Kidney (tissue), 14 donors: ENCODE data around the gene NOS2. TPM values are rescaled to one million over a fixed set of nuclear protein-coding genes. Genes with fewer than 3 reads are reported as not detected.

Experiments used
- DNase-seq, 5 donors: peaks; one replicate each; pipeline ENCODE4 v3.0.0-alpha.2; 2013 to 2020
- FAIRE-seq: peaks from 2 replicates; lab custom pipeline; 2012; peaks lifted over from hg19 to GRCh38; lab: Jason Lieb, UNC
- H3K27ac ChIP-seq, 2 donors: one replicate each; pipeline ENCODE4 v1.7.0; 2013; ENCODE audit warnings: low read depth in 2 of 2, low read length in 2 of 2, inconsistent platforms in 1 of 2
- H3K27me3 ChIP-seq: one replicate; pipeline ENCODE4 v1.7.1; 2013; ENCODE audit warnings: low read length, inconsistent platforms; ENCODE audit not compliant: control insufficient read depth, insufficient read depth
- H3K36me3 ChIP-seq, 3 donors: one replicate each; pipeline versions ENCODE4 v1.7.0 to v1.7.1; 2013; ENCODE audit warnings: low read length in 3 of 3, control low read depth in 1 of 3, inconsistent platforms in 1 of 3; ENCODE audit not compliant: insufficient read depth in 3 of 3, control insufficient read depth in 2 of 3
- H3K4me1 ChIP-seq, 3 donors: one replicate each; pipeline versions ENCODE4 v1.7.0 to v1.7.1; 2013; ENCODE audit warnings: low read length in 3 of 3, inconsistent platforms in 1 of 3, low read depth in 1 of 3; ENCODE audit not compliant: control insufficient read depth in 2 of 3, insufficient read depth in 2 of 3
- H3K4me3 ChIP-seq, 3 donors: one replicate each; pipeline versions ENCODE4 v1.7.0 to v1.8.1; 2013; ENCODE audit warnings: low read length in 3 of 3, control low read depth in 1 of 3, inconsistent platforms in 1 of 3
- H3K9ac ChIP-seq, 3 donors: one replicate each; pipeline versions ENCODE4 v1.7.0 to v1.7.1; 2013; ENCODE audit warnings: low read length in 3 of 3, control low read depth in 1 of 3, inconsistent platforms in 1 of 3
- H3K9me3 ChIP-seq, 3 donors: one replicate each; pipeline versions ENCODE4 v1.7.0 to v1.7.1; 2013; ENCODE audit warnings: low read length in 3 of 3, control low read depth in 1 of 3, inconsistent platforms in 1 of 3; ENCODE audit not compliant: control insufficient read depth in 2 of 3, insufficient read depth in 1 of 3
- CTCF ChIP-seq: IDR thresholded peaks from 3 replicates; pipeline ENCODE4 v1.5.1; 2012; ENCODE audit warnings: mild to moderate bottlenecking, moderate library complexity, borderline replicate concordance; ENCODE audit not compliant: insufficient read depth; ENCODE audit errors: extremely low read depth
- intact Hi-C: fragments of 100-400 bp; cut with DNase I; formaldehyde crosslinking; loops from one replicate; pipeline ENCODE4 v1.11.1; 2022
- polyA plus RNA-seq: library from polyadenylated mRNA; stranded (reverse); fragments of 350-450 nt; fragmentation: Illumina TruSeq; extraction: RNeasy Lipid Tissue Mini Kit (QIAGEN cat#74804); gene quantifications from one replicate; pipeline ENCODE4 v1.2.3, GENCODE V29; 2014; ENCODE audit warnings: low read depth, low replicate concordance; ENCODE audit not compliant: insufficient read depth
- total RNA-seq: library from RNA; stranded (reverse); fragmentation: NEBNext Ultra II Directional; extraction: Animal tissue kit (Norgen Biotek cat#: 25700); gene quantifications from one replicate; pipeline ENCODE4 v1.2.1, GENCODE V29; 2021
- donor health status: control.
- donor health status: control.
- donor health status: control.
- donor health status: control.
- donor health status: control.
- donor health status: DM: yes; HTN: yes; CAD: no.
- donor health status: Normal renal cell carcinoma (clear cell type).

NOS2 gene
- total and polyA plus RNA-seq, 2 donors from 2014 or later = 0.37 to 0.57 TPM

GRCh38 chr17:27760069-27760885 is 40.1 kb downstream of the NOS2 start:
- Histone ChIP-seq H3K4me1 (no peaks in the 10 kb centered on the region), H3K4me3 (no peak overlapping the region), H3K27ac (no peak overlapping the region), H3K9ac (no peak overlapping the region), H3K36me3 (no peaks in the 10 kb centered on the region), H3K27me3 (no peaks in the 10 kb centered on the region), H3K9me3 (no peaks in the 10 kb centered on the region)
- DNase-seq (peak; percentile 31 to 78 (median 49)), FAIRE-seq (no peak)
- intact Hi-C loops = no loop called here
- TF ChIP-seq CTCF = peak; percentile 83

DNA sequence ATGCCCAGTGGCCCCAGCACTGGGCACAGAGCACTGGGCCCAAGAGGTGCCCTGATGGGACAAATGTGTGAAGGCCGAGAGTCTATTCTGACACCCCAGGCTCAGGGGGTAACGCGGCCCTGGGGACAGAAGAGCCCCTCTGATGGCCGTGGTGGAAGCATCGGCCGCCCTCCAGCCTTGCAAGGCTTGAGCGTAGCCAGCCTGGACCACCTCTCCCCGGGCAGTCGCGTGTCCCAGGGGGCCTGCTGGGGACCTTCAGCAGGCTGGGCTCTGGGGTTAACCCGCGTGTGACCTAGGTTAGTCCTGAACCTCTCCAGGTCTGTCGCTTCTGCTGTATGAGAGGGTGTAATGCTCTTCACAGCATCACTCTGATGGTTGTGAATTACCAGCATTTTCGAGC is 40.8 kb downstream of the NOS2 start:
- intact Hi-C loops = loop anchor here (5.0 kb wide), 1 partner anchor 102 kb away; no protein-coding TSS in a partner anchor
- Histone ChIP-seq H3K4me1 (no peaks in the 10 kb centered on the region), H3K9ac (no peak overlapping the region), H3K27me3 (no peaks in the 10 kb centered on the region), H3K36me3 (no peaks in the 10 kb centered on the region), H3K27ac (no peak overlapping the region), H3K9me3 (no peaks in the 10 kb centered on the region), H3K4me3 (no peak overlapping the region)
- FAIRE-seq (no peak), DNase-seq (peak in 1 of 5 donors; percentile 65)
- TF ChIP-seq CTCF = no peak

DNA sequence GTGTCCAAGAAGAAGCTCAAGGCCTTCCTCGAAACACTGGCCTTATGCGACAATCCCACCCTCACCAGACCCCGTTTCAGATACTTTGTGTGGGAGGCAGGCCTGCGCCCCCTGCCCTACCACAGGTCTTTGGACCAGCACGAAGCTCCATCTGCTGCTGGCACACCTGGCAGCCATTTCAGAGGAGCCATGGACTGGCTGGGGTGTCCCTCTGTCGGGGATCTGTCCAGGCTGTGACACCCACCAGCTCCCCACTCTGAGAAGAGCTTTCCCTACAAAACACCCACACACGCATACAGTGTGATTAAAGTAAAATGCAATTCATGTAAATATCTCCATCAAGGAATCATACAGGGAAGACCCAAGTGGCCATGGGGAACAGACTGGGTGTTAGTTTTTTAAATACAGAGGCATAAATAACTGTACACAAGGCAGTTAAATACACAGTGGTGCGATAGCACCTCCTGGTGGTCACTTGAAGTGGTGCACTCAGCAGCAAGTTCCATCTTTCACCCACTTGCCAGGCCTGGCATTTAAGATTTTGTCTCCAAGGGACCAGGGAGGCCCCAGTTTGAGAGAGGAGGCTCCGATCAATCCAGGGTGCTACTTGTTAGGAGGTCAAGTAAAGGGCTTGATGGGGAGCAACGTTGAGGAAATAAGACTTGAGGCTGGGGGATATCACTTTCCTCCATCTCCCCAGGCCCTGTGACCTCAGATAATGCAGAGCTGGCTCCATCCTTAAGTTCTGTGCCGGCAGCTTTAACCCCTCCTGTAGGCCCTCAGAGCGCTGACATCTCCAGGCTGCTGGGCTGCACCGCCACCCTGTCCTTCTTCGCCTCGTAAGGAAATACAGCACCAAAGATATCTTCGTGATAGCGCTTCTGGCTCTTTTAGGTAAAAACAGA is 43.6 kb downstream of the NOS2 start:
- H3K27ac ChIP-seq = no peak overlapping the region
- intact Hi-C loops = loop anchor here (5.0 kb wide), 1 partner anchor 99 kb away; no protein-coding TSS in a partner anchor
- no peaks in the 10 kb centered on the region for H3K27me3 ChIP-seq
- H3K9ac ChIP-seq = no peak overlapping the region
- no peaks in the 10 kb centered on the region for H3K36me3 ChIP-seq
- DNase-seq = peak; percentile 25 to 70 (median 57)
- H3K4me1 ChIP-seq = no peaks in the 10 kb centered on the region
- peak; percentile 74 for TF ChIP-seq CTCF
- no peak overlapping the region for H3K4me3 ChIP-seq
- peak; percentile 50 for FAIRE-seq
- H3K9me3 ChIP-seq = no peaks in the 10 kb centered on the region
